GM21367 (cell line): Measurements from ENCODE around the gene DNAH11.
"Not testable (repeated sequence)": the region's sequence is repeated elsewhere in the genome, so short reads cannot be mapped to it uniquely, and the experiment has no call there.

Experiments used
- ATAC-seq: cut with Tn5 transposase; IDR thresholded peaks from one replicate; pipeline ENCODE4 v1.9.1; 2021; ENCODE audit not compliant: unreplicated experiment

DNAH11 gene

DNA sequence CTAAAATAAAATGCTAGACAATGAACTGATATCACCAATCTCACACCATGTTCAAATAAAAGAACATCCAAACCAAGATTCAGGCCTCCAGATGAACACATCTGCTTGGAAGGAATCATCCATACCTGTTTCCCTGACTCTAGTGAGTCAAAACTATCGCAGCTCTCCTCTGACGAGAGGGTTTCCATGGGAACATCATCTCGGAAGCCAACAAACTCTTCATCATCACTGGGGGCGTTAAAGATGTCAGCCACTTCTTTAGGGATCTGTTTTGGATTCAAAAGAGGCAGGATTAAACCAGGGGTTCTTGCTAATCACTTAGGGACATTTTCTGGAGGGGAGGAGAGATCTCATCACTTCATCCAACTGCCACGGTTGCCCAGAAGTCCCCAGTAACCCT lies 373.8 kb downstream of the DNAH11 start:
- no peak for ATAC-seq

DNA sequence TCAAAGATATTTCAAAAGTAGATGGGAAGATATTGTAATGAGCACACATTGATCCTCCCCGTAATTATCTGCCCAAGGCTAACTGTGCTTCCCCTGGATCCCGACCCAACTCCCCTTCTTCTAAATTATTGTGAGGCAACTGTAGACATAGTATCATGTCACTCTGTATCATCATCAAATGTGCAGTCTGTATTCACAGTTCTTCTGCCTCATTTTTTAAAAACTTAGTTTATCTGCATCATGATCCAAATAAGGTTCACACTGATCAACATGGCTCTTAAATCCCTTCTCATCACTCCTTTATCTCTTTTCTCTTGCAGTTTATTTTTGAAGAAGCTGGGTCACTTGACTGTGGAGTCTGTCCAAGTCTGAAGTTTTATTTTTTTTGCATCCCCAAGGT lies 375.4 kb downstream of the DNAH11 start:
- ATAC-seq: no peak

DNA sequence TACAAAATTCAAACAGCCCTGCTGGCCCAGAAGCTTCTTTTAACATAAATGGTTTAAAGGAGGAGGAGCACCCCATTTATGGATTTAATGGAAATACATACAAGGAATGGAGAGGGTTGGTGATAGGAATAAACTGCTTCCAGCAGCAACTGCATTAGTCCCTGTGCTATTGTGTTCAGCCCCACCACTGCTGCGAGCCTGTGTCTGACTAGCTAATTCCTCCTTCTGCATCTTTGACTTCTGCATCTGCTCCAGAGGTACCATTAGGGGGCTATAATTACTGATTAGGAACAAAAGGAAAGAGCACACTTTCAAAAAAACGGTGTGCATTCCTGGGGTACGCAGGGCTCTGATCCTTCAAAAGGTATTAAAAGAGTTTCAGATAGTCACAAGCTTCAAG lies 378.1 kb downstream of the DNAH11 start:
- no peak for ATAC-seq

DNA sequence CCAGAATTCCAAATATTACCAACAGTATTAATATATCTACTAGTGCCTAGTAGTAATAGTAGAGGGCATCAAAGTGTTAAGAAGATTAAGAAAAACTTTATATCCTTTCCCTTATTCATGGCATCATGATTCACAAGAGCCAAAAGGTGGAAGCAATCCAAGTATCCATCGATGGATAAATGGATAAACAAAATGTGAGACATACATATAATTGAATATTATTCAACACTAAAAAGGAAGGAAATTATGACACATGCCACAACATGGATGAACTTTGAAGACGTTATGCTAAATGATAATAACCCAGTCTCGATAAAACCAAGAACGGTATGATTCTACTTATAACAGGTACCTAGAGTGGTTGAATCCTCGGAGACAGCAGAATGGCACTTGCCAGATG lies 379.8 kb downstream of the DNAH11 start:
- ATAC-seq: no peak

DNA sequence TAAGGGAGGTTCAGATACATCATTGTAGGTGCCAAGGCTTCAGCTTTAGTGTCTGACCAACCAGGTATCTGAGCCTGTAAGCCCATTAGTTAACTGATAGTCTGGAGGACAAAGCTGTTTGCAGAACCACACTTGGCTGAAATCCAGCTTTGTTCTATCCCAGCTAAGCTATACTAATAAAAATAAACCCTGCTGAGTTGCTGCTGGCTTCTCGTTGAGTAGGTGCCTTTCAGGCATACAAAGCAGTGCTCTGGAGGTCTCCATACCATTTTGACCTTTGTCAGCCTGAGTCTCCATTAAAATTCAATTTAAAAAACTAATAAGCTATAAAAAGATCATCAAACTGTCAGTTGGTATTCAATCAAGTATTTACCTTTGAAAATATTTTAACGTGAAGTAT lies 380.8 kb downstream of the DNAH11 start:
- ATAC-seq: no peak

DNA sequence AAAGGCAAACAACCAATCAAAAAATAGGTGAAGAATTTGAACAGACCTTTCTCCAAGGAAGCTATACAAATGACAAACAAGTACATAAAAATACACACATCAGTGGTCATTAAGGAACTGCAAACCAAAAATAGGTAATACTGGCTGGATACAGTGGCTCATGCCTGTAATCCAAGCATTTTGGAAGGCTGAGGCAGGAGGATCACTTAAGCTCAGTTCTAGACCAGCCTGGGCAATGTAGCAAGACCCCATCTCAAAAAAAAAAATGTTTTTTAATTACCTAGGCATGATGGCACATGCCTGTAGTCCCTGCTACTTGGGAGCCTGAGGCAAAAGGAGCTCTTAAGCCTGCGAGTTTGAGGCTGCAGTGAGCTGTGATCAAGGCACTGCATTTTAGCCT lies 383.6 kb downstream of the DNAH11 start:
- ATAC-seq: no peak

DNA sequence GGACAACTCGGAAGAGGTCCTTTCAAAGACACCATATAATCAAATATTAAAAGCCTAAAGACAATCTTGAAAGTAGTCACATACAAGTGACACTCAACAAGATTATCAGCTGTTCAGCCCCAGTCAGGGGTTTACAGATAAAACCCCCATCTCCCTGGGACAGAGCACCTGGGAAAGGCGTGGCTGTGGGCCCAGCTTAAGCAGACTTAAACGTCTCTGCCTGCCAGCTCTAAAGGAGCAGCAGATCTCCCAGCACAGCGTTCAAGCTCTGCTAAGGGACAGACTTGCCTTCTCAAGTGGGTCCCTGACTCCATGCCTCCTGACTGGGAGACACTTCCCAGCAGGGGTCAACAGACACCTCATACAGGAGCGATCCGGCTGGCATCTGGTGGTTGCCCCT lies 384.9 kb downstream of the DNAH11 start:
- ATAC-seq: no peak

DNA sequence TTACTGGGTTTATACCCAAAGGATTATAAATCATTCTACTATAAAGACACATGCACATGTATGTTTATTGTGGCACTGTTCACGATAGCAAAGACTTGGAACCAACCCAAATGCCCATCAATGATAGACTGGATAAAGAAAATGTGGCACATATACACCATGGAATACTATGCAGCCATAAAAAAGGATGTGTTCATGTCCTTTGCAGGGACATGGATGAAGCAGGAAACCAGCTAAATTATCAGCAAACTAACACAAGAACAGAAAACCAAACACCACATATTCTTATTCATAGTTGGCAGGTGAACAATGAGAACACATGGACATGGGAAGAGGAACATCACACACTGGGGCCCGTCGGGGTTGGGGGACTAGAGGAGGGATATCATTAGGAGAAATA lies 390.5 kb downstream of the DNAH11 start:
- not testable (repeated sequence) for ATAC-seq

DNA sequence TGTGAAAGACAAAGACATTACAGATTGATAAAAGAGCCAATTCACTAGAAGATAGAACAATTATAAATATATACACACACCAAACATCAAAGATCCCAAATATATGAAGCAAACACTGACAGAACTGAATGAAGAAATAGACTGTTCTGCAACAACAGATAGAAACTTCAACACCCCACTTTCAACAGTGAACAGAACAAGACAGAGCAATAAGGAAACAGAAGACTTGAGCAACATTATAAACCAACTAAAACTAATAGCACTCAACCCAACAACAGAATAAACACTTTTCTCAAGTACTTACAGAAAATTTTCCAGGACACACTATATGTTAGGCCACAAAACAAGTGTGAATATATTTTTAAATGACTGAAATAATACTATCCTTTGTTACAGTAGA lies 392.0 kb downstream of the DNAH11 start:
- no peak for ATAC-seq

DNA sequence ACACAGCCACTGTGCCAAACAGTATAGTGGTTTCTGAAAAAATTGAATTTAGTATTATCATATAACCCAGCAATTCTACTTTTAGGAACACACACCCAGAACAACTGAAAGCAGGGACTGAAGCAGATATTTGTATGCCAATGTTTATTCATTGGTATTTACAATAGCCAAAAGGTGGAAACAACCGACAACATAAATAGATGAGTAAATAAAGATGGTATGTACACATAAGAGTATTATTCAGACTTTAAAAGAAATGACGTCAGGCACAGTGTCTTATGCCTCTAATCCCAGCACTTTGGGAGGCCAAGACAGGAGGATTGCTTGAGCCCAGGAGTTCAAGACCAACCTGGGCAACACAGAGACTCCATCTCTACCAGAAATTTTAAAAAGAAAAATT lies 395.6 kb downstream of the DNAH11 start:
- ATAC-seq: no peak

DNA sequence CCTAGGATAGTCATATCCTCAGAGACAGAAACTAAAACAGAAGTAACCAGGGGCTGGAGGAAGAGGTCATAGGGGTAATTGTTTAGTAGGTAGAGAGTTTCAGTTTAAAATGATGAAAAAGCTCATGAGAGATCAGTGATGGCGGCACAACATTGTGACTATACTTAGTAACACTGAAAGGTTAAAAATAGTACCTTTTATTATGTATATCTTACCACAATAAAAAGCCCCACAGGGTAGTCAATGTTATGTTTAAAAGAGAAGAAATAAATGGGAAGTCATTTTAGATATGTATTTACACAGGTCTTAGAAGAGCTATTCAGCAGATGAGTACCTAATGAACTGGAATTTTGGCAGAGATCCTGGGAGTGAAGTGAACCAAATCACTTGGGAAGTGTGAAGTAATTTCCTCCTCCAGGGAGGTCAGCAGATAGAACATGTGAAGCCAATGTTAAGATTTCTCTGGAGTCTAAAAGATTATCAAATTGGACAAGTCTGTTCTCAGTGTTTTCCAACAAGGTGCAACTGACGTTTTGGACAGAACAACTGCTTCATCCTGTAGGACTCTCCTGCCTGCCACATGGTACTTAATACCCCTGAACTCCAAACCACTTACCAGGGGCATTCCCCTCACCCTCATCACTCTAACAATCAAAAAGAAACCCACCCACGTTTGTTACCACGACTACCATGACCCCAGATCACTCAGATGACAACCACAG lies 396.5 kb downstream of the DNAH11 start:
- peak; percentile 53 for ATAC-seq

DNA sequence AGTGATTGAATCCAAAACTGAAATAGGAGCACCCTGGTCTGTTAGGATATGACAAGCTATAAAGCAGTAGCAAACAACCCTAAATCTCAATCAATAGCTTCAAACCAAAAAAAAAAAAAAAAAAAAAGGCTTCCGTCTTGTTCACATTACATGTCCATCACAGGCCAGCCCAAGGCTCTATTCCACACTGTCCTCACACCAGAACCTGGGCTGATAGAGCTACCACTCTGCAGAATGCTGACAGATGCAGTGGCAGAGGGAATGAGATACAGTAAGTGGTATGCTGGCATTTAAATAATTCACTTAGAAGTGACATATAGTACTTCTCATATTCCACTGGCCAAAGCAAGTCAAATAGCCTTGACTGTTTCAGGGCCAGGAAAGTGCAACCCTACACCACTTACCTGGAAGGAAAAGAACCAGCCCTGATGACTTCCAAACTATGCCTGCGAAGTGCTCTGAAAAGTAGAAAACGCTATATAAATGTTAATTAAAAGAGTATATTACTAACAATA lies 397.1 kb downstream of the DNAH11 start:
- no peak for ATAC-seq

DNA sequence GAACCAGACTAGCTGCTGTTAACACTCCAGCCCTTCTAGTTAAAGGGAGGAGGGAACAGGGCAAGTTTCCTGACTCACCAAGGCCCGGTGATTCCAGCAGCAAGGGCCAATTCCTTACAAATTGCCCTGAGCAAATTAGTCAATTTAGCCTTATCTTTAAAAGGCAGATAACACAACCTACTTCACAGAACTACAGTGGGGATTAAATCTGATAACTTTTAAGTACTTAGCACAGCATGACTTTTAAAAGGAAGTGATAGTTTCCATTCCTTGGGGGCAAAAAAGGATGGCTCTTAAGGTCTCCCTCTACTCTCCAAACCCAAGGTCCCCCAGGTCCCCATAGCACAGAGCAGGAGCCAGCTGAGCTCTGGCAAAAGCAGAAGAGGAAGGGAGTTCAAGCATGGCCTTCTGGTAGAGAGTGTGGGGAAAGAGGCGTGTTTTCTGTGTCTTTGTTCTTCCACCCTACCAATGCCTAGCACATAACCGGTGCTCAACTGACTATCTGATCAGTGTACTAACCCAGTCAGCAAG lies 398.8 kb downstream of the DNAH11 start:
- ATAC-seq: peak; percentile 23

DNA sequence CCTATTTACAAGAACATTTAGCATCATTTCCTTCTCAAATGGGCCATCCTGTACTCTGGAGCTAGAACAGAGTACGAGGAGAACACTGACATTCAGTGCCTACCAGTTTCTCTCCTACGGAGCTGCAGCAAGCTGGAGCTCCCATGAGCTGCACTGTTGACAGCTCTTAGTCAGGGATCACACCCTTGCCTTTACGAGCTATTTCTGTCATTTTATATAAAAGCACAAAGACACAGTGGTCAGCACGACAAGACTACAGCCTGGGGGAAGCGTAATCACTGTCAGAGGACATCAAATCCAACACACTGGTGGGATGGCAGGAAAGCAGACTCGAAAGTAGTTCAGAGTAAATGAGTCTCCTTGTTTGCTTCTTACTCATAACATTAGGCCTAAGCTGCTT lies 400.1 kb downstream of the DNAH11 start:
- no peak for ATAC-seq

DNA sequence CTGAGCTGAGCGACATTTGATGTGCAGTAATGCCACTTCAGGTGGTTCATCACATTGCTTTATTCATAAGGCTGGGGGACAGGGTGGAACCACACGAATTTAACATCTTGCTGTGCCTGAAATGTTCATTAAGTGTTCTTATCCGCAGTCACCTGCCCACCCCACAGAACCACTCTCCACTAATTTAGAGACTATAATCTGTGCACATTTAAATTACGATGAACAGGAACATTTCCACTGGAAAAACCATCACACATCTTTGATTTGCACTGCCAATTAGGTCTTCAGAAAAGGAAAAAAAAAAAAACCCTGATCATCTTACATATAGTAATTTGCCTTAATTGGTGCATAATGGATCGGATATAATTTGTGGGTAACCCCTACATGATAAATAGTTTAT lies 400.6 kb downstream of the DNAH11 start:
- ATAC-seq: no peak

DNA sequence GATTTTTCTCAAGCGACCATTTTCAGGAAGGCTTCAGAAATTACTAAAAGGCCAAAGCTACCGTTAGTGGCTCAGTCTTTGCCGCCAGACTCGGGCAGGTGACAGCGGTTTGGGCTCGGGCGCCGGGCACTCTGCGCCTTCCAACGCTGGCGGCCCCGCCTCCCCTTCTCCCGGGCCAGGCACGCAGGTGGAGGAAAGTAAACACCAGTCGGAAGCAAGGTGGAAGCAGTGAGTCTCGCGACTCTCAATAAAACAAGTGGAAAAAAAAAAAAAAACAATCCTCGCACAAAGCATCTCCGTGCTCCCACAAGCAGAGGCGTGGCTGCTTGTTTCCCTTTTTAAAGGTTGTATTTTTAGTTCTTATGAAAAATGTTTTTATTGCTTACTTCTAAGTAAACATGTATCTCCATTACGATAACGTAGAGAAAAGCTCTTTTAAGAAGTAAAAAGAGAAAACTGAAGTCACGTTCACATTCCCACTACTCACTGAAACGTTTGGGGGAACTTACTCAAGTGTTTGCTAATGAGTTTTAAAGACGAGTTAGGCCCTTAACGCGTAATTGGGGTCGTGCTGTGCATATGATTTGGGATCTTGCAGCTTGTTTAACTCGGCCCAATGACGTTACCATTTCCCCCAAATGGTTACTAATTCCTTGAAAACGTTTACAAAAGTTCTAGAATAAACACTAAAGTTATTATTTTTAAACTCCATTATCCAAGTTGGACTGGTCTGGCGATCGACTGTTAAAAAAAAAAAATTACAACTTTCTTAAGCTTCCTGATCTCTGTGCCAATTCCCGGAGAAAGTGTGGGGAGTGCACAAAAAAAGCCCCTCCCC lies 402.0 kb downstream of the DNAH11 start:
- no peak for ATAC-seq

DNA sequence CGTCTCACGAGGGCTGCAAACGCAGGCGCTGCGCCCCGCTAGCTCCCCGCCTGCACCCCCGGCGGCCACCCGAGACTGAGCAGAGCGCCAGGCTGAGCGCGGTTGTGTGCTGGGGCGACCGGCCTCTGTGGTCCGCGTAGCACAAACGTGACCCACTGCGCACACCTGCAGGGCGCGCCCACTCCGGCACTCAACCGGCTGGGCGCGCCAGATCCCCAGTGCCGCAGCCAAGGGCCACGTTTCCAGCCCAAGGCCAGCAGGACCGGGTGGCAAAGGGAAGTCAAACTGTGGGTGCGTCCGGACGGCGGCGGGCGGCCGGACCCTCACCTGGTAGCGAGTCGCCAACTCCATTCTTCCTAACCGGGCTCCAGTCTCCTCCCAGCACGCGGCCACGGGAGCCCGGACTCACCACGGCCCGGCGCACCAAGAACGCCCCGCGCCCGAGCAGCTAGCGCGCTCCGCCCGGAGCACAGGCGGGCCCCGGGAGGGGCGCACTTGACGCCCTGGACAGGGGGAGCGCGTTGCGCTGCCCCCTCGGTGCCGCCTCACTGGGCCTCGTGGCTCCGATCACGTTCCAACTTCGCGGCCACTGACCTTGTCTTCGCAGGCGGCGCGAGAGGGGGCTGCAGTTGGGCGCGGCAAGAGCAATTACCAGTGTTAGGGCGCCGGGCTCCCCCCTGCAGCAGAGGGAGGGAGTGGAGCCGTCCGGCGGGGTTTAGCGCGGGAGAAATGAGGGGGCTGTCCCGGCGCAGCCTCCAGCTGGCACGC lies 402.8 kb downstream of the DNAH11 start, which contains the start of gene CDCA7L:
CDCA7L (minus strand) TSS at position 446 of the 768 bp plus-strand sequence; CDS start at position 351, 95 bp downstream.
- ATAC-seq: peak; percentile 70

DNA sequence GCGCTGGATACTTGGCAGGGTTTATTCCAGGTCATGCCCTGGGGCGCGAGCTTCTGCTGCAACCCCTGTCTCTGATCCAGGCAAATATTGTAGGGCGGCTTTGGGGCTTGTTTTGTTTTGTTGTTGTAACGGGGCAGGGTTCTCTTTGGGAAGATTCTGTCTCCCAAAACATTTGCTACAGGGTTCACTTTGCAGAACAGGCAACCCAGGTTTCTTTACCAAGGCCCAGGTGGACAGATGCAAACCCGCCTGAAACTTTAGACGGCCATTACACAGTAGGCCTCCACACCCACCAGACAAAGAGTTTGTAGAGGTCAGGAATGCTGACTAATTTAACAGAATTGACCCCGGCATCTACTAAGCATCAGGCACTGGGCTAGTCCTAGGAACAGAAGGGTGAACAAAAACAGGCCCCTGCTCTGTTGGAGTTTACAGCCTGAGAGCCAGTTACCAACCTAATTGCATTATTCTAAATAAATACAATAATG lies 403.4 kb downstream of the DNAH11 start:
- ATAC-seq: no peak

DNA sequence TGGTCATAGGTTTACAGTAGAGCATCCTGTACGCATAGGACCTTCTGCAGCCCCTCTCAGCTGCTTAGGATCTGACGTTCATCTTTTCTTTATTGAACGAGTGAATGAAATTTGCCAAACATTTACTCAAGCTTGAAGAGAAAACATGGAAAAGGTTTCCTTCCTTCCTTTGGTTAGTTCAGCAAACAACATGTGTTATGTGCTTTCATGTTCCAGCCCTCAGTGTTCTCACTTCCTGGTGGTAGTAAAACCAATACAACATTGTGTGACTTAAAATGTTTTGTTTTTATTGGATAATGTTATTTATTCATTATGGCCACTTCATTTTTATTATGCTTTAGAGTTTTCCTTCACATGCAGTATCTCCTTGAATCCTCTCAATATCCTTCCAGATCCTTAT lies 404.2 kb downstream of the DNAH11 start:
- ATAC-seq: no peak

DNA sequence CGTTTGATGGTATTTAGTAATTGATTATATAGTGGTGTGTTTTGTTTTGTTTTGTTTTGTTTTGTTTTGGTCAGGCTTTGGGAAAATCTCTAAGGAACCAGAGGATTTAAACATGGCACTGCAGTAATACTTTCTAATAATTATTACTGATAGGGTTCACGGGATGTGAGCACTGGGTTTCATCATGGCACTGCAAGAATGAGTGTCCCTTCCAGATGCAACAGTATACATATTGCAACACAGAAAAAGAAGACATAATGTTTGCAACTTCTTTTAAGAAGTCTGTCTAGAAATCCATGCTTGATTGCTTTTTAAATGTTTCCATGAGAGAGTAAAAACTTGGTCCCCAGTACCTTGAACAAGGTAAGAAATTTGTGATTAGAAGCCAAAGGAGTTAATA lies 405.1 kb downstream of the DNAH11 start:
- ATAC-seq: no peak

DNA sequence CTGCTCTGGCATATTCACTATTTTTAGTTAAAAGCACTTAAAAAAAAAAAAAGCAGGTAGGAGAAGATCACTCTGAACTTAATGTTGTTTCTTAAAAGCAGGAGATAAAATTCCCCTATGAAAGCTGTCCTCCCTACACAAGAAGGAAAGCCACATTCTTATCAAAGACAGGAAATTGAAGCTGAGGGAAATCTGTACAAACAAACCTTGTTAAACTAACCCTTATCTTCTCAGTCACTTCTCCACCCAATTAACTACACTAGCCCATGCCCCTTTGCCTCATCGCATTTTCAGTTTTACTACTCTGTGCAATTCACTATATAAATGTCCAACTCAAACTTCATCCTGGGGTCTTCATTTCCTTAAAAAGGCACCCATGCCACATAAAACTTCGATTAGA lies 405.5 kb downstream of the DNAH11 start:
- ATAC-seq: no peak
